MCF 10A (cell line): ENCODE measurements around the gene HCN4. TPM values are rescaled to one million over a fixed set of nuclear protein-coding genes. Genes with fewer than 3 reads are reported as not detected.
"Not testable (repeated sequence)": the region's sequence is repeated elsewhere in the genome, so short reads cannot be mapped to it uniquely, and the experiment has no call there.

Source experiments
- Bru-seq: library from RNA; stranded (reverse); fragments of 400-500 nt; gene quantifications from one replicate; lab custom pipeline; 2021; lab: Mats Ljungman, UMichigan
- BruChase-seq, 2 experiments: library from RNA; stranded (reverse); fragments of 400-500 nt; gene quantifications; one replicate each; lab custom pipeline; 2021; lab: Mats Ljungman, UMichigan
- BruUV-seq: library from RNA; stranded (reverse); fragments of 400-500 nt; replicated peaks from 2 replicates; lab custom pipeline; 2021; lab: Mats Ljungman, UMichigan
- CTCF ChIA-PET: fragments of 300-600 bp; sonication (Branson Sonifier 250); formaldehyde crosslinking; extraction: SDS; loops from one replicate; lab custom pipeline; 2021; ENCODE audit warnings: antibody characterized with exemption, inconsistent platforms; lab: Yijun Ruan, JAX
- POLR2A ChIA-PET: fragments of 300-600, 350-650 bp; sonication (Branson Sonifier 250); formaldehyde crosslinking; extraction: SDS; loops from one replicate; lab custom pipeline; 2020; ENCODE audit warnings: antibody characterized with exemption, inconsistent platforms; lab: Yijun Ruan, JAX
- DNase-seq: peaks from one replicate; pipeline ENCODE4 v3.0.0-alpha.2; 2018; ENCODE audit not compliant: unreplicated experiment
- H3K27ac Mint-ChIP-seq: one replicate; pipeline ENCODE4 v1.8.0; 2022; ENCODE audit warnings: mild to moderate bottlenecking, low read depth, mixed read lengths; ENCODE audit not compliant: unreplicated experiment
- H3K27me3 Mint-ChIP-seq: one replicate; pipeline ENCODE4 v1.8.0; 2022; ENCODE audit warnings: mixed read lengths; ENCODE audit not compliant: insufficient read depth, unreplicated experiment
- H3K36me3 Mint-ChIP-seq: one replicate; pipeline ENCODE4 v1.8.0; 2022; ENCODE audit warnings: mild to moderate bottlenecking, moderate library complexity, mixed read lengths; ENCODE audit not compliant: insufficient read depth, unreplicated experiment
- H3K4me1 Mint-ChIP-seq: one replicate; pipeline ENCODE4 v1.8.0; 2022; ENCODE audit warnings: mixed read lengths; ENCODE audit not compliant: insufficient read depth, unreplicated experiment
- H3K4me3 Mint-ChIP-seq: one replicate; pipeline ENCODE4 v1.8.0; 2022; ENCODE audit warnings: mild to moderate bottlenecking, moderate library complexity, mixed read lengths; ENCODE audit not compliant: unreplicated experiment
- H3K9me3 Mint-ChIP-seq: one replicate; pipeline ENCODE4 v1.8.0; 2022; ENCODE audit warnings: mixed read lengths; ENCODE audit not compliant: unreplicated experiment
- CTCF ChIP-seq: fragments of 200-600 bp; IDR thresholded peaks from one replicate; pipeline ENCODE4 v1.8.0; 2022; ENCODE audit warnings: antibody characterized with exemption, mild to moderate bottlenecking; ENCODE audit not compliant: unreplicated experiment
- intact Hi-C: fragments of 100-400 bp; cut with micrococcal nuclease; formaldehyde crosslinking; loops from 2 replicates; pipeline ENCODE4 v1.14.1; 2022
- long read RNA-seq: library from polyadenylated mRNA; stranded (forward); transcript quantifications from one replicate; pipeline ENCODE4 v2.0.0, GENCODE V29; 2022
- total RNA-seq: library from RNA; stranded (reverse); gene quantifications from 2 replicates; pipeline ENCODE4 v1.2.3, GENCODE V29; 2022

The HCN4 gene
- not detected in 2 replicates for total RNA-seq
- Bru-seq, nascent RNA: percentile 2 among the genes with signal in this experiment
- not detected for BruChase-seq, experiment 1, labeled RNA remaining after a 6-hour chase
- not detected for BruChase-seq, experiment 2, labeled RNA remaining after a 2-hour chase
- long read RNA-seq: 0 reads

GRCh38 chr15:73368301-73369136 lies at the start of gene HCN4:
Gene HCN4, minus strand, starts transcription at chr15:73368958. Its CDS starts 688 bp downstream, at chr15:73368270.
- no peak for TF ChIP-seq CTCF
- no peaks in the 10 kb centered on the region for H3K9me3 Mint-ChIP-seq
- peaks cover 86% of the 10 kb centered on the region for H3K27me3 Mint-ChIP-seq
- H3K27ac Mint-ChIP-seq: no peak within 1 kb of the TSS
- POLR2A ChIA-PET: no interaction called here
- H3K4me3 Mint-ChIP-seq: peak within 1 kb of the TSS; percentile 8
- H3K36me3 Mint-ChIP-seq: no peaks in the 10 kb centered on the region
- no peak for DNase-seq
- CTCF ChIA-PET: no interaction called here
- no TSS peak for BruUV-seq
- intact Hi-C loops: no loop called here
- H3K4me1 Mint-ChIP-seq: no peaks in the 10 kb centered on the region

- BruUV-seq: no TSS peak
- DNase-seq: no peak
- TF ChIP-seq CTCF: no peak
- Mint-ChIP-seq H3K27me3 (peaks cover 48% of the 10 kb centered on the region), H3K27ac (no peak overlapping the region), H3K36me3 (no peaks in the 10 kb centered on the region), H3K4me3 (no peak overlapping the region), H3K4me1 (no peaks in the 10 kb centered on the region), H3K9me3 (no peaks in the 10 kb centered on the region)
- ChIA-PET CTCF (no interaction called here), POLR2A (no interaction called here)
- intact Hi-C loops: no loop called here
Measured at GRCh38 chr15:73414876-73415275, 46.1 kb upstream of the HCN4 start.

- BruUV-seq: no TSS peak
- CTCF ChIA-PET: no interaction called here
- Mint-ChIP-seq H3K4me3 (no peak overlapping the region), H3K27ac (no peak overlapping the region), H3K36me3 (no peaks in the 10 kb centered on the region), H3K9me3 (no peaks in the 10 kb centered on the region), H3K27me3 (peaks cover 43% of the 10 kb centered on the region), H3K4me1 (no peaks in the 10 kb centered on the region)
- no peak for TF ChIP-seq CTCF
- DNase-seq: peak; percentile 13
- POLR2A ChIA-PET: interaction anchor here (1.1 kb wide), 1 partner anchor 12 kb away, joined by 4 read pairs; no protein-coding TSS in a partner anchor
- intact Hi-C loops: no loop called here
Measured at GRCh38 chr15:73403171-73403570, 34.4 kb upstream of the HCN4 start.

GRCh38 chr15:73400222-73400621 lies 31.5 kb upstream of the HCN4 start:
- intact Hi-C loops, CTCF ChIA-PET: not testable (repeated sequence)

More at GRCh38 chr15:73400222-73400621, 31.5 kb upstream of the HCN4 start:
- H3K36me3 Mint-ChIP-seq, H3K4me1 Mint-ChIP-seq, H3K27ac Mint-ChIP-seq, H3K9me3 Mint-ChIP-seq, POLR2A ChIA-PET, BruUV-seq, H3K4me3 Mint-ChIP-seq: not testable (repeated sequence)
- peak; percentile 38 for DNase-seq
- peaks cover 25% of the 10 kb centered on the region for H3K27me3 Mint-ChIP-seq
